HG02623 (cell line): ENCODE data around the gene TENT4A.
"Not testable (repeated sequence)": the region's sequence is repeated elsewhere in the genome, so short reads cannot be mapped to it uniquely, and the experiment has no call there.

Experiments
- ATAC-seq: cut with Tn5 transposase; IDR thresholded peaks from one replicate; pipeline ENCODE4 v1.9.1; 2021; ENCODE audit warnings: moderate library complexity; ENCODE audit not compliant: unreplicated experiment

The TENT4A gene

DNA sequence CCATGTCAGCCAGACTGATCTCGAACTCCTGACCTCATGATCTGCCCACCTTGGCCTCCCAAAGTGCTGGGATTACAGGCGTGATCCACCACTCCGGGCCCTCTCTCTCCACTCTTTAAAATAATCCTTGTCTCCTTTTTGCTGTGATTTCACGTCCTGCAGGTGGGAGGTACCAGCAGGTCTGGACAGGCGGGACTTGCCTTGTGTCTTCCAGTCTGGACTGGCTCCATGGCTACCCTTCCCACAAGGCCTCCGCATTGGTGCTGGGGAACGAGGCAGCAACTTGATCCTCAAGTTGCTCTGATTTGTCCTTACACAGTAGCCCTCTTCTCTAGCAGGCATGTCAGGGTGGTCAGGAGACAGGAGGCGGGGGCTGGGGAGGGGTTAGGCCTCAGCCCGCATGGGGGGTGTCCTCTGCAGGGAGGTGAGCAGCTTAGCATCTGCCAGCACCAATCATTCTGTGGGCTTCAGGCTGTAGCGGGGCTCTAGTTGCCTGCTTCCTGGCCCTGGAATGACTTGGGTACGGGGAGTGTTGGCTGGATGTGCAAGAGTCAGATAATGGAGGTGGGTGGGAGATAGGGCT, 54.3 kb downstream of the TENT4A start:
- no peak for ATAC-seq

- ATAC-seq = no peak
These were observed 55.5 kb downstream of the TENT4A start for GRCh38 chr5:6768590-6769230.

GRCh38 chr5:6770826-6771607, 57.8 kb downstream of the TENT4A start:
- no peak for ATAC-seq

DNA sequence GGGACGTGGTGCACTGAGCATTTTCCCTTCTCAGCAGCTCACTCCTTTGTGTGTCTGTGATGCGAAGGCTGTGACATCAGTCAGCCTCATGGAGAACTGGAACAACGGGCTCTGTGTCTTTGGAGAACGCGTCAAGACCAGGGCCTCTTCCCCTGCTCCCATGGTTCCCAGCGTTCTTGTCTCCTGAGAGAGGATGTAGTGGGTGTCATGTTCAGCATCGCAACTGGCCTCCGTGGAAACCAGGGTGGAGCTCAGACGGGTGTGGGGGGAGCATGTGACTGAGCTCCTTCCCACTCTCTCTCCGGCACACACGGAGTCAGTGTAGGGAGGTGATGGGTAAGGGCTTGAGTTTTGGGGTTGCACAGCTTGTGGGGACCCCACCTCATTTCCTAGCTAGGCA, 59.7 kb downstream of the TENT4A start:
- ATAC-seq = no peak

DNA sequence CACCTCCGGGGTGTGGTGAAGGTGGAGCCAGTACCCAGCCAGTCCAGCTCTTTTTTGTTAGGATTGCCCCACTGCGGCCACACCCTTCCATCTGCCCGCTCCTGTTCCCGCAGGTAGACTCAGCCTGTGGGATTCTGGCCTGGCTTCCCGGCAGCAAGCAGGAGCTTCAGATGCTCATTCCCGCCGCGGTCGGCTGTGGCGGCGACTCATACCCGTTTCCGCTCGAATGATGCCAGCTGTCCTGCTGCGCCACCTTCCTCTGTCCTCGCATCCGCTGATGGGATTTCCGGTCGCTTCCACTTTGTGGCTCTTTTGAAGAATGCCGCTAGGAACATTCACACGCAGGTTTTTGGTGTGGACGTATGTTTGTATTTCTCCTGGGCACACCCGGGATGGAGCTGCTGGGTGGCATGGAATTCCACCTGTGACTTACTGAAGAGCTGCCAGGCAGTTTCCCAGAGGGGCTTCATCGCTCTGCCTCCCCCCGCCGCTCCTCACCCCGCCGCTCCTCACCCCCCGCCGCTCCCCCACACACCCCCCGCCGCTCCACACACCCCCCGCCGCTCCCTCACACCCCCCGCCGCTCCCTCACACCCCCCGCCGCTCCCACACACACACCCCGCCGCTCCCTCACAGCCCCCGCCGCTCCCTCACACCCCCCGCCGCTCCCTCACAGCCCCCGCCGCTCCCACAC, 60.3 kb downstream of the TENT4A start:
- ATAC-seq = no peak

DNA sequence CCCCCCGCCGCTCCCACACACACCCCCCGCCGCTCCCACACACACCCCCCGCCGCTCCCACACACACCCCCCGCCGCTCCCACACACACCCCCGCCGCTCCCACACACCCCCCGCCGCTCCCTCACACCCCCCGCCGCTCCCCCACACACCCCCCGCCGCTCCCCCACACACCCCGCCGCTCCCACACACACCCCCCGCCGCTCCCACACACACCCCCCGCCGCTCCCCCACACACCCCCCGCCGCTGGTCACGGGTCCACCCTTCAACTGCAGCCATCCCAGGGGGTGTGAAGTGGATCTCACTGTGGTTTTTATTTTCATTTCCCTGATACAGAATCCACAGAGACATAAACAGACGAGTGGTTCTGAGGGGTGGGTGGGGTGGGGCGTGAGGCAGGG, 61.0 kb downstream of the TENT4A start:
- ATAC-seq = not testable (repeated sequence)

- no peak for ATAC-seq
These were observed 61.5 kb downstream of the TENT4A start for GRCh38 chr5:6774721-6775204.

GRCh38 chr5:6775571-6775970, 62.3 kb downstream of the TENT4A start:
- ATAC-seq = no peak

DNA sequence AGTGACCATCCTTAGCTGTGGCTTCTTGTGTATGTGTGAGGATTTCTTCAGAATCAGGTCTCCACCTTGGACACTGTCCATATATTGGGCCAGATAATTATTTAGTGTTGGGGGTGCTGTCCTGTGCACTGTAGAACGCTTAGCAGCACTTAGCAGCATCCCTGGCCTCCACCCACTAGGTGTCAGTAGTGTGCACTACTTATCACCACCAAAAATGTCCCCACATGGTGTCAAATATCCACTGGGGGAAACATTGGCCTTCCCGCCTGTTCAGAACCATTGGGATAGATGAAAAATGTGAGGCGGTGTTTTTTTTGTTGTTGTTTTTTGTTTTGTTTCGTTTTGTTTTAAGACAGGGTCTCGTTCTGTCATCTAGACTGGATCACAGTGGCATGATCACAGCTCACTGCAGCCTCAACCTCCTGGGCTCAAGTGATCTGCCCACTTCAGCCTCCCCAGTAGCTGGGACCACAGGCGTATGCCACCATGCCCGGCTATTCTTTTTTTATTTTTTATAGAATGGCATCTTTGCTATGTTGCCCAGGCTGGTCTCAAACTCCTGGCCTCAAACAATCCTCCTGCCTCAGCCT, 67.7 kb downstream of the TENT4A start:
- ATAC-seq = peak; percentile 88

DNA sequence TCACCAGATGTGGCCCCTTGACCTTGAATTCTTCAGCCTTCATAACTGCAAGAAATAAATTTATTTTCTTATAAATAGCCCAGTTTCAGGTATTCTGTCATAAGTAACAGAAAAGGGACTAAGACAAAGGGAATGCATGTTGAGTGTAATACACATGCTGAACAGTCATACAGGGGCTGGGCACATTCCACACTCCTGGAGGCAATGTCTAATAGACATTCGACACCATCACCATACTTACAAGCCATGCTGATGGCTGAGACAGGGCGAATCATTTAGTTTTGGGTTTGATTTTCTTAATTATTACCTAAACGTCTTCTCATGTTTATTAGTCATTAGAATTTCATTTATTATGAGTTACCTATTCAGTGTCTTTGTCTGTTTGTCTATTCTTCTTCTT, 68.5 kb downstream of the TENT4A start:
- ATAC-seq = no peak

DNA sequence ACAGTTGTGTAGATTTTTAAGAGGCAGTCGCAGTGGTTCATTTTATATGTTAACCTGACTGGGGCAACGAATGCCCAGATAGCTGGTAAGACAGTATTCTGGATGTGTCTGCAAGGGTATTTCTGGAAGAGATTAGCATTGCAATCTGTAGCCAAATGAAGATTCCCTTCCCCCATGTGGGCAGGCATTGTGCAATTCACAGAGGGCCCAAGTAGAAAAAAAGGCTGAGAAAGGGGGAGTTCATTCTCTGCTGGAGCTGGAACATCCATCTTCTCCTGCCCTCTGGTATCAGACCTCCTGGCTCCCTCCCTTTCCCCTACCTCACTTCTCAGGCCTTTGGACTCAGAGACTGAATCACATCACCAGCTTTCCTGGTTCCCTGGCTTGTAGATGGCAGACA, 70.6 kb downstream of the TENT4A start:
- no peak for ATAC-seq

DNA sequence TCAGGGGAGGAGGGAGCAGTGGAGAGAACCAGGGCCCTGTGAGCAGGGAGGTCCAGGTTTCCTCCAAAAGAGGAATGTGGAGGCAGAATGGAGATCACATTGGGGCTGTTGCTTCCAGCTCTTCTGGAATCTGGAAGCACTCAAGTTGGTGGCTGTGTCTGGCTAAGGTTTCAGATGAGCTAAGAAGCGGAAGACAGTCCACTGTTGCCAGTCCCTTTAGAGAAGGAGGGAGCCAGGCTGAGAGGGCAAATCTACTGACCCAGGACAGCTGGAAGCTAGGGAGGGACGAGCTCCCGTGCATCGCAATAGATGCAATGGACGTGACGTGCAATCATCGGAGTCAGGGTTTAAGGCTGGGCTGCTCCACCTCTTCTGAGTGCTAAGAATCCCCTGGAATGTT, 71.2 kb downstream of the TENT4A start:
- ATAC-seq = no peak

GRCh38 chr5:6785161-6785860, 72.1 kb downstream of the TENT4A start:
- no peak for ATAC-seq

DNA sequence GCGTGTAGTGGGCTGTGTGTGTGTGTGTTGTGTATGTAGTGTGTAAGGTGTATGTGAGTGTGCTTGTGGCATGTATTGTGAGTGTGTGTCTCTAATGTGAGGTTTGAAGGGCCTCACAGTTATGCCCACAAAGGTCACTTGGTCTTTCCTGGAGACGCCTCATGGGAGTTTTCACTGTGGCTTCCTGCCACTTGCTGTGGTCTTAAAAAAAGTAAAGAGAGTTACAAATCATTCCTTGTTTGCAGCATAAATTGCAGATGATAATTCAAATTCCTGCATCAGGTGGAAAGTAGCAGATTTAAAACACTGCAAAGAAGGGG, 72.6 kb downstream of the TENT4A start:
- ATAC-seq = no peak

DNA sequence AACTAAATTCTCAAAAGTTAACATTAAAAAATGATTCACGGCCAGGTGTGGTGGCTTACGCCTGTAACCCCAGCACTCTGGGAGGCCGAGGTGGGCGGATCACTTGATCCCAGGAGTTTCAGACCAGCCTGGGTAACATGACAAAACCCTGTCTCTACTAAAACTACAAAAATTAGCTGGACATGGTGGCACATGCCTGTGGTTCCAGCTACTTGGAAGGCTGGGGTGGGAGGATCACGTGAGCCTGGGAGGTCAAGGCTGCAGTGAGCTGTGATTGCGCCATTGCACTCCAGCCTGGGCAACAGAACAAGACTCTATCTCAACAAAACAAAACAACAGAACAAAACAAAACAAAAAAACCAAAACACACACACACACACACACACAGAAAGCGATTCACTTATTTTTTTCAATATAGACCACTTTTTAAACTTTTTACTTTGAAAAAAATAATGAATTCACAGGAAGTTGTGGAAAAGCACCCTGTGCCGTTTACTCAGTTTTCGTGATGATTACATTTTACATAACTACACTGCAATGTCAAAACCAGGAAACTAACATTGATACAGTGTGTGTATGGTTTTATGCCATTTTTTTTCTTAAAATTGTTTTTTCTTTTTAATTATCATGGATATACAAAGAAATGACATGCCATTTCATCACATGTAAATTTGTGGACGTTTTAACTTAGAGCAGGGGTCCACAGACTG, 73.7 kb downstream of the TENT4A start:
- ATAC-seq = no peak

GRCh38 chr5:6787941-6788340, 74.7 kb downstream of the TENT4A start:
- ATAC-seq = no peak

- ATAC-seq = no peak
These were observed 75.2 kb downstream of the TENT4A start for GRCh38 chr5:6788439-6788838.

GRCh38 chr5:6788956-6789649, 75.9 kb downstream of the TENT4A start:
- no peak for ATAC-seq

DNA sequence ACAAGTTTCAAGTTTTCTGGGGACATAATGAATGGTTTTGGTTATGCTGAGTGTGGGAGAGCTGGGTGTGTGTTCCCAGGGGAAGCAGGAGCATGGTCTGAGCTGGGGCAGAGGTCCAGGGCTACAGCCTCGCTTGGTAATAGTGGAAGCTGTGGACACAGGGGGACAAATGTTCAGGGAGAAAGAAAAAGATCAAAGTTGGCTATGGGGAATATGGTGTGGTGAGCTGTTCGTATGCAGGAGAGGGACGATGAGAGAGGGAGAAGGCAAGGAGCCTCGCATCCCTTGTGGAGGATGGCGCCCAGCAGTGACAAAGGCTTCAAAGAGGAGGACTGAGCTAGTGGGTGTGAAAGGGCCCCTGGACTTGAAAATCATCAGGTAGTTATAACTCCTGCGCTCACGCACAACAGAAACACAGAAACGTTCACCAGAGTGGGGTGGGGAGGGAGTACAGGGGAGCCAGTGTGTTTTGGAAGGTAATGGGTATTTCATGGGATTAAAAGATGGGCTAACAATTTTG, 77.2 kb downstream of the TENT4A start:
- ATAC-seq = no peak
